GM12873 (cell line): Measurements from ENCODE around the gene CPA5.

Experiments
- TF ChIP-seq, protein P1 (sequence below): IDR thresholded peaks from 2 replicates; pipeline ENCODE4 v1.5.1; 2012; ENCODE audit warnings: low read depth, mild to moderate bottlenecking, moderate library complexity, low read length, control low read depth; ENCODE audit not compliant: insufficient read depth; ENCODE audit errors: missing control alignments

CPA5 gene

DNA sequence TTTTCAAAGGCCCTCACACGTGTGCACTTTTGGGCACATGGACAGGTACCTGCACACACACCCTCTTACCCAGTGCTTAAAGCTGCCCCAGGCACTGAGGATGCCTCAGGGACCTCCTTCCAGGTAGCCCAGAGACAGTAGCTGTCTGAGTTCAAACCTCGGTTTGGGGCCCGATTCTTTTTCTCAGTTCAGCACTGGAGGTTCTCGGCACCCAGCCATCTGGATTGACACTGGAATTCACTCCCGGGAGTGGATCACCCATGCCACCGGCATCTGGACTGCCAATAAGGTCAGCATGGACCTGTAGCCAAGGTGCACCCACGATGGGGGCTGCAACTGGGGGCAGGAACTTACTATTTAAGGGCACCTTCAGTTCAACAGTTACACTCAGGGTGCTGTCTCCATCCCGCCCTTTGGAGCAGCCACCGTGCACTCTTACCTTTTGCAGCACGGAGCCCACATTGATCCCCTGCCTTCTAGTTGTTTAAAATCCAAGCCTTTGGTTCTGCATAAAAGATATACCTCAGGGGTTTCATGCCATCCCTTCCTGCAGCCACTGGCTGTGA lies 17.7 kb downstream of the CPA5 start:
- TF ChIP-seq, protein P1, sequence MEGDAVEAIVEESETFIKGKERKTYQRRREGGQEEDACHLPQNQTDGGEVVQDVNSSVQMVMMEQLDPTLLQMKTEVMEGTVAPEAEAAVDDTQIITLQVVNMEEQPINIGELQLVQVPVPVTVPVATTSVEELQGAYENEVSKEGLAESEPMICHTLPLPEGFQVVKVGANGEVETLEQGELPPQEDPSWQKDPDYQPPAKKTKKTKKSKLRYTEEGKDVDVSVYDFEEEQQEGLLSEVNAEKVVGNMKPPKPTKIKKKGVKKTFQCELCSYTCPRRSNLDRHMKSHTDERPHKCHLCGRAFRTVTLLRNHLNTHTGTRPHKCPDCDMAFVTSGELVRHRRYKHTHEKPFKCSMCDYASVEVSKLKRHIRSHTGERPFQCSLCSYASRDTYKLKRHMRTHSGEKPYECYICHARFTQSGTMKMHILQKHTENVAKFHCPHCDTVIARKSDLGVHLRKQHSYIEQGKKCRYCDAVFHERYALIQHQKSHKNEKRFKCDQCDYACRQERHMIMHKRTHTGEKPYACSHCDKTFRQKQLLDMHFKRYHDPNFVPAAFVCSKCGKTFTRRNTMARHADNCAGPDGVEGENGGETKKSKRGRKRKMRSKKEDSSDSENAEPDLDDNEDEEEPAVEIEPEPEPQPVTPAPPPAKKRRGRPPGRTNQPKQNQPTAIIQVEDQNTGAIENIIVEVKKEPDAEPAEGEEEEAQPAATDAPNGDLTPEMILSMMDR = no peak

DNA sequence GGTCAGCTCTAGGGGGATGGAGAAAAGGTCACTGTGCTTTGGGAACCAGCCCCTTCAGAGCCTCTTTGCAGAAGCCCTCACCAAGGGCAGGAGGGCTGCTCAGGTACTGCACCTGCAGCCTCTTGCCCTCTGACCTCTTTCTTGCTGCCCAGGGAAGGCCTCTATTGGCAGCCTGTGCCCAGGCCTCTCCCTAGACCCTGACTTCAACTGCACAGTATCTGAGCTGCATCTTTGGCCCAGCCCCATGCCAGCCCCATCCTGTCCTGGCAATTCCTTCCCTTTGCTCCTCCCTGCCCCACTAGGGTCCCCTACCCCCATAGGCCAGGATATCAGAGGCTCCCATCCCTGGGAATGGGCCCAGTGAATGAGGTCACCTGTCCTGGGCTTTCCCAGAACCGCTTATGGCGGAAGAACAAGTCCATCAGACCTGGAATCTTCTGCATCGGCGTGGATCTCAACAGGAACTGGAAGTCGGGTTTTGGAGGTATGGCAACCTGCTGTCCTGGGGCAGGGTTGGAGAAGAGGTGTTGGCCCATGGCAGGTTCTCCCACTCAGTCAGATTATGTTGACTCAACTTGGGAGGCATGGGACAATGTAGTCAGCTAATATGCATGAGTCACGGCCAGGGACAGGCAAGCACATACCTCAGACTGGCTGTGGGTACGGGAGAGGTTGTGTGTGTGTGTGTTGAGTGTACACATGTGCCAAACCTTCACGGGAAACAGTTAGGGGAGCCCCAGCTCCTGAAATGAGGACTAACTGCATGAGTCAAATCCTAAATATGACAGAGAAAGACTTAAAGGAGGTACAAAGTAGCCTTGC lies 18.6 kb downstream of the CPA5 start:
- TF ChIP-seq, protein P1 = no peak

DNA sequence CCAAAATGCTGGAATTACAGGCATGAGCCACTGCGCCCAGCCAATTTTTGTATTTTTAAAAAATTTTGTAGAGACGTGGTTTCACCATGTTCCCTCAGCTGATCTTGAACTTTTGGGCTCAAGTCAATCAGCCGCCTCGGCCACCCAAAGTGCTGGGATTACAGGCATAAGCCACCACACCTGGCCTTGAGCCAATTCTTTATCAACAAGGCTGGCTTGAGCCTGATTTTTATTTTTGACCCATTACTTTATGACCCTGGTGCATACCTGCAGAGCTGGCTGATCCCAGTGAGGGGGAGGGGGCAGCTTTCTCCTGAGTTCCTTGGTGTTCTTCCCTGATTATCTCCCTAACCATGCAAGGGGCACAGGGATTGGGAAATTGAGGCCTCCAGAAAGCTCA lies 19.8 kb downstream of the CPA5 start:
- TF ChIP-seq, protein P1 = no peak

DNA sequence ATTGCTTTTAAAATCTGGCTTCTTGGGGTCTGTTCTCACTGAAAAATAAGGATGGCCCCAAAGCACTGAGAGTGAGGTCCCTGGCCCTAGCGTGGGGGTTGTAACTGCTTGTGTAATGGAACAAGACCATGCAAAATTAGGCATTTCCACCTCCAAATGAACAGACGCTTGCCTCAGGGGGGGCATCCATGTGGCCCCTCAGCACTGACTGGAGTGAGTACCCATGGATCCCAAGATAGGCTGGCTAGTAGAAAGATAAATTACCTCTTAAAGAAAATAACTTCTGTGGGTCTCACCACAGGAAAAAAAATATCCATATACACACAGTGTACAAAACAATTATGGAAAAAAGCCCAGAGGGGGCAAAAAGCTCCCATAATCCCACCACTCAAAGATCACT lies 20.5 kb downstream of the CPA5 start:
- TF ChIP-seq, protein P1 = no peak

DNA sequence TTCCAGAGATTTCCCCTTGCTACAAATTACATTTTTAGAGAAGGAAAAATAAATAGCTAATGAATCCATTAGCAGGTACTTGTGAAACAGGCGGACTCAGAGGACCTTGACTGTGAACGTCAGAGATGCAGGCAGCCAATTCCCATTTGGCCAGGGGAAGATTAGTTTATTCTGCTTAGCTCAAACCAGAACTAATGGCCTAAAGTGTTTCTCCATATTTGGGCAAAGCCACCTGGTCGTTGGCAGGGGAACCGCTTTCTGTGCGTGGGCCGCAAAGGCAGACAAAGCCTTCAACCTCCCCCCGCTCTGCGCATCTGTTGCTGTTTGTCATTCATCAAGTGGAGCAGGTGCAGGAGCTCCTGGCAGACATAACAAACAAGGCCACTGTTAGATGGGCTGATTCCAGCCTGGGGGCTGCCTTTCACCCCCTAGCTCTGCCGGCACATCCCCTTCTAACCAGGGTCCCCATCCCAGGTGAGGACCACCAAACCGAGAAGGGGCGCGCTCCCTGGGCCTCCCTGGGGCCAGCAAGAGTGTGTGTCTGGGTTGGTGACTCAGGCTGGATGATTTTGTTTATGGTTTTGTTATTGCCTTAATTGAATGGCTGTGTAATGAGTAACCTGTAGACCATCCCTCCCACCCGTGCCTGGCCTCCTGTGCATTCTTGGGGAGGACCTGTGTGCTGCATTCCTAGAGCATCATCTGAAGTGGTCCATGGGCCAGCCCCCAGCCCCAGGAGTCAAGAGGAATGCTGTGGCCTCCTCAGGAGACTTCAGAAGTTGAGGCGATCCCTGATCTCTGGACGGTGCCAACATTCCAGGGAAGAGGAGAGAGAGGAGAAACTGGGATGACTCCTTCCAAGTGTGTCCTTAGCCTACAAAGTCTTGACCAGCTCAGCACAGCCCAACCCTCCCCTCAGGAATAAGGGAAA lies 21.2 kb downstream of the CPA5 start:
- TF ChIP-seq, protein P1 = no peak

DNA sequence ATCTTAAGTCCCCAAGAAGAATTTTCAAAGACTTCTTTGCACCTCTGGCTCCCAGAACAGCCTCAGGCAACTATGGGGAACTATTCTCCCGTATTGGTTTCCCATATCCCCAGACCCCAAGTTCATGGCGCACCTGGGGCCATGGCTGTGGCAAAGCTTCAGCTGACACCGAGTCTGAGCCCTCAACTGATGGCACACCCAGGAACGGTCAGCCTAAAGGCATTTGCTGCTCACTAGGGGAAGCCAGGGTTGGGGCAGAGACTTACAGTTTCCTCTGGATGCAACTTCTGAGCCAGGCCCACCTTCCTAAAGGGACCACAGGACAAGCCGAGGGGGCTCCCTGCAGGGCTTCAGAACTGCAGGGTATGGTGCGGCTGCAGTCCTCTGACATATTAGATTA lies 21.9 kb downstream of the CPA5 start:
- TF ChIP-seq, protein P1 = no peak
